RWPE2 (cell line): ENCODE data around the gene MYL3.
"Not testable (repeated sequence)": the region's sequence is repeated elsewhere in the genome, so short reads cannot be mapped to it uniquely, and the experiment has no call there.

Experiments
- ATAC-seq: fragments of 200-7000 bp; cut with Tn5 transposase; 3 replicates; pipeline ENCODE4 v1.9.1; 2021; ENCODE audit warnings: low read depth
- DNase-seq: peaks from one replicate; pipeline ENCODE4 v3.0.0-alpha.2; 2020; ENCODE audit warnings: low spot score
- H3K27ac ChIP-seq: fragments of 450-650 bp; 2 replicates; pipeline ENCODE4 v1.5.1; 2017; ENCODE audit warnings: mild to moderate bottlenecking; ENCODE audit not compliant: poor library complexity, severe bottlenecking
- H3K27me3 ChIP-seq: fragments of 250-450 bp; sonication (Bioruptor Pico); 2 replicates; pipeline ENCODE4 v1.5.1; 2021; ENCODE audit warnings: mild to moderate bottlenecking, moderate library complexity; ENCODE audit not compliant: insufficient read depth, poor library complexity, severe bottlenecking
- H3K36me3 ChIP-seq: fragments of 250-450 bp; sonication (Bioruptor Pico); 2 replicates; pipeline ENCODE4 v1.5.1; 2020; ENCODE audit warnings: low read depth, mild to moderate bottlenecking, moderate library complexity
- H3K4me1 ChIP-seq: fragments of 250-450 bp; sonication (Bioruptor Pico); 2 replicates; pipeline ENCODE4 v1.5.1; 2021; ENCODE audit warnings: mild to moderate bottlenecking, moderate library complexity; ENCODE audit not compliant: insufficient read depth, poor library complexity, severe bottlenecking
- H3K4me3 ChIP-seq: fragments of 250-450 bp; sonication (Bioruptor Pico); 2 replicates; pipeline ENCODE4 v1.5.1; 2021; ENCODE audit warnings: mild to moderate bottlenecking, moderate library complexity; ENCODE audit not compliant: severe bottlenecking
- H3K9me3 ChIP-seq: fragments of 250-450 bp; sonication (Bioruptor Pico); 2 replicates; pipeline ENCODE4 v1.5.1; 2021; ENCODE audit warnings: mild to moderate bottlenecking, moderate library complexity; ENCODE audit not compliant: severe bottlenecking
- CTCF ChIP-seq: fragments of 450-650 bp; IDR thresholded peaks from one replicate; pipeline ENCODE4 v1.5.1; 2017; ENCODE audit warnings: mild to moderate bottlenecking, moderate library complexity; ENCODE audit not compliant: poor library complexity, severe bottlenecking

MYL3 gene

GRCh38 chr3:46824211-46824970, 38.9 kb downstream of the MYL3 start:
- TF ChIP-seq CTCF: no peak
- H3K36me3 ChIP-seq: no peaks in the 10 kb centered on the region
- H3K9me3 ChIP-seq: peaks cover 9% of the 10 kb centered on the region
- ATAC-seq (no peak), DNase-seq (no peak)
- no peak overlapping the region for H3K4me3 ChIP-seq
- peaks cover 3% of the 10 kb centered on the region for H3K4me1 ChIP-seq
- H3K27me3 ChIP-seq: no peaks in the 10 kb centered on the region
- no peak overlapping the region for H3K27ac ChIP-seq

- ATAC-seq, H3K27me3 ChIP-seq, H3K27ac ChIP-seq, DNase-seq, H3K9me3 ChIP-seq, H3K36me3 ChIP-seq, H3K4me1 ChIP-seq, H3K4me3 ChIP-seq: not testable (repeated sequence)
These were observed 39.9 kb downstream of the MYL3 start for GRCh38 chr3:46823314-46823713.

- H3K9me3 ChIP-seq: peaks cover 9% of the 10 kb centered on the region
- H3K4me3 ChIP-seq: no peak overlapping the region
- H3K27ac ChIP-seq: no peak overlapping the region
- H3K27me3 ChIP-seq: no peaks in the 10 kb centered on the region
- H3K4me1 ChIP-seq: peaks cover 3% of the 10 kb centered on the region
- DNase-seq: no peak
- ATAC-seq: no peak
- TF ChIP-seq CTCF: no peak
- H3K36me3 ChIP-seq: no peaks in the 10 kb centered on the region
These were observed 41.7 kb downstream of the MYL3 start for GRCh38 chr3:46821553-46821952.

- no peaks in the 10 kb centered on the region for H3K27me3 ChIP-seq
- no peak for ATAC-seq
- H3K9me3 ChIP-seq: peaks cover 9% of the 10 kb centered on the region
- TF ChIP-seq CTCF: no peak
- no peak overlapping the region for H3K27ac ChIP-seq
- H3K4me3 ChIP-seq: no peak overlapping the region
- no peaks in the 10 kb centered on the region for H3K36me3 ChIP-seq
- no peak for DNase-seq
- peaks cover 3% of the 10 kb centered on the region for H3K4me1 ChIP-seq
These were observed 42.4 kb downstream of the MYL3 start for GRCh38 chr3:46820852-46821251.

GRCh38 chr3:46812237-46812791, 50.9 kb downstream of the MYL3 start:
- ATAC-seq (peak; percentile 96), DNase-seq (peak; percentile 69)
- no peak overlapping the region for H3K27ac ChIP-seq
- no peaks in the 10 kb centered on the region for H3K27me3 ChIP-seq
- peak overlapping the region; percentile 13 for H3K4me3 ChIP-seq
- TF ChIP-seq CTCF: no peak
- no peaks in the 10 kb centered on the region for H3K36me3 ChIP-seq
- H3K9me3 ChIP-seq: no peaks in the 10 kb centered on the region
- no peaks in the 10 kb centered on the region for H3K4me1 ChIP-seq
